ENCODE measurements around the gene RGS7. TPM values are rescaled to one million over a fixed set of nuclear protein-coding genes. Genes with fewer than 3 reads are reported as not detected.

RGS7 gene
- total and polyA plus RNA-seq, 10 of the 15 experiments (the other 5 are each of a cell fraction or from before 2014, with no cell fraction given), result not detected

- ChIA-PET RAD21 (ENCODE audit: unreplicated experiment) (no interaction called here), CTCF (no interaction called here), SMC1A (ENCODE audit: uncharacterized antibody, unreplicated experiment) (no interaction called here), POLR2A (no interaction called here)
- no peaks in the 10 kb centered on the region for H3K36me3 ChIP-seq (ENCODE audit: control insufficient read depth in 2 of 2, insufficient read depth in 2 of 2, low read length in 1 of 2)
- DNase-seq (ENCODE audit: low read depth, low spot score) (no peak), FAIRE-seq (no peak), ATAC-seq (no peak)
- no peaks in the 10 kb centered on the region for H4K20me1 ChIP-seq (ENCODE audit: control insufficient read depth, insufficient read depth)
- no peak overlapping the region for H2AFZ ChIP-seq (ENCODE audit: control insufficient read depth, low read depth, low read length)
- no peak for TF ChIP-seq SMC3 (IDR thresholded peaks at IDR 0.05; ENCODE audit: borderline replicate concordance, low read length)
- H3K4me2 ChIP-seq (ENCODE audit: control insufficient read depth, insufficient read depth), result no peak overlapping the region
- no peaks in the 10 kb centered on the region for H3K79me2 ChIP-seq (ENCODE audit: control insufficient read depth, insufficient read depth, low read length)
- intact Hi-C loops (cut with micrococcal nuclease; ENCODE audit: unreplicated experiment), result no loop called here
- in situ Hi-C loops (cut with MboI), result no loop called here
- no peak overlapping the region for H3K9ac ChIP-seq (ENCODE audit: control insufficient read depth, insufficient read depth, low read length)
- no peak overlapping the region for H3K4me3 ChIP-seq
- no peak overlapping the region for H3K27ac ChIP-seq (ENCODE audit: control insufficient read depth, insufficient read depth)
- H3K4me1 ChIP-seq (ENCODE audit: control insufficient read depth, insufficient read depth, low read length), result no peaks in the 10 kb centered on the region
- H3K9me3 ChIP-seq (replicated peaks; ENCODE audit: control insufficient read depth, insufficient read depth, low read length), result no peaks in the 10 kb centered on the region
- BruUV-seq (replicated peaks), result no TSS peak
- H3K27me3 ChIP-seq (replicated peaks in 1 of 2; ENCODE audit: control insufficient read depth in 2 of 2, insufficient read depth in 2 of 2, low read length in 1 of 2), result no peaks in the 10 kb centered on the region
Measured at GRCh38 chr1:240747907-240748306, 609.1 kb downstream of the RGS7 start.

GRCh38 chr1:240743705-240744104, 613.3 kb downstream of the RGS7 start:
- no peak overlapping the region for H3K4me2 ChIP-seq (ENCODE audit: control insufficient read depth, insufficient read depth)
- DNase-seq (ENCODE audit: low read depth, low spot score), result no peak
- FAIRE-seq, result no peak
- no peaks in the 10 kb centered on the region for H3K27me3 ChIP-seq (replicated peaks in 1 of 2; ENCODE audit: control insufficient read depth in 2 of 2, insufficient read depth in 2 of 2, low read length in 1 of 2)
- SMC1A ChIA-PET (ENCODE audit: uncharacterized antibody, unreplicated experiment), result no interaction called here
- RAD21 ChIA-PET (ENCODE audit: unreplicated experiment), result no interaction called here
- POLR2A ChIA-PET, result no interaction called here
- no peak overlapping the region for H3K27ac ChIP-seq (ENCODE audit: control insufficient read depth, insufficient read depth)
- TF ChIP-seq IRF4 (IDR thresholded peaks at IDR 0.05; ENCODE audit: low read depth, low read length), result no peak
- H3K4me1 ChIP-seq (ENCODE audit: control insufficient read depth, insufficient read depth, low read length), result no peaks in the 10 kb centered on the region
- no TSS peak for BruUV-seq (replicated peaks)
- no peaks in the 10 kb centered on the region for H3K9me3 ChIP-seq (replicated peaks; ENCODE audit: control insufficient read depth, insufficient read depth, low read length)
- CTCF ChIA-PET, result interaction anchor here (0.7 kb wide), 1 partner anchor 12 kb away, joined by 4 read pairs; no protein-coding TSS in a partner anchor
- WGBS (ENCODE audit: insufficient coverage, insufficient replicate concordance, low lambda C conversion rate, missing lambda C conversion rate), result 4% methylated on average over 2 of the region's 2 CpGs
- no peak overlapping the region for H3K4me3 ChIP-seq
- no peaks in the 10 kb centered on the region for H4K20me1 ChIP-seq (ENCODE audit: control insufficient read depth, insufficient read depth)
- intact Hi-C loops (cut with micrococcal nuclease; ENCODE audit: unreplicated experiment), result no loop called here
- no peaks in the 10 kb centered on the region for H3K36me3 ChIP-seq (ENCODE audit: control insufficient read depth in 2 of 2, insufficient read depth in 2 of 2, low read length in 1 of 2)
- H2AFZ ChIP-seq (ENCODE audit: control insufficient read depth, low read depth, low read length), result no peak overlapping the region
- no peaks in the 10 kb centered on the region for H3K79me2 ChIP-seq (ENCODE audit: control insufficient read depth, insufficient read depth, low read length)
- in situ Hi-C loops (cut with MboI), result no loop called here
- H3K9ac ChIP-seq (ENCODE audit: control insufficient read depth, insufficient read depth, low read length), result no peak overlapping the region
- no peak for ATAC-seq

All from GM12878 (cell line).